ENCODE results near the gene TRIM41.

Gene TRIM41

DNA sequence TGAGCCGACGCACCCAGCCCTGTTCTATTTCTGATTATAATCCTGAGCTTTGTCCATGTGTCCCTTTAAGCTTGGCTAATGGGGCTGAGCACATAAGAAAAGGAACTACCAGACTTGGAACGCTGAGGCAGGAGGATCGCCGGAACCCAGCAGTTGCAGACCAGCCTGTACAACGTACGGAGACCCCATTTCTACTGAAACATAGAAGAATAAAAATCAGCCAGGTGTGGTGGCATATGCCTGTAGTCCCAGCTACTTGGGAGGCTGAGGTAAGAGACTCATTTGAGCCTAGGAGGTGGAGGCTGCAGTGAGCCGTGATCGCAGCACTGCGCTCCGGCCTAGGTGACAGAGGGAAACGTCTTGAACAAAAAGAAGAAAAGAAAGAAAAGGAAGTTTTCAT is 40.4 kb upstream of the TRIM41 start:
- TF ChIP-seq, protein P1, sequence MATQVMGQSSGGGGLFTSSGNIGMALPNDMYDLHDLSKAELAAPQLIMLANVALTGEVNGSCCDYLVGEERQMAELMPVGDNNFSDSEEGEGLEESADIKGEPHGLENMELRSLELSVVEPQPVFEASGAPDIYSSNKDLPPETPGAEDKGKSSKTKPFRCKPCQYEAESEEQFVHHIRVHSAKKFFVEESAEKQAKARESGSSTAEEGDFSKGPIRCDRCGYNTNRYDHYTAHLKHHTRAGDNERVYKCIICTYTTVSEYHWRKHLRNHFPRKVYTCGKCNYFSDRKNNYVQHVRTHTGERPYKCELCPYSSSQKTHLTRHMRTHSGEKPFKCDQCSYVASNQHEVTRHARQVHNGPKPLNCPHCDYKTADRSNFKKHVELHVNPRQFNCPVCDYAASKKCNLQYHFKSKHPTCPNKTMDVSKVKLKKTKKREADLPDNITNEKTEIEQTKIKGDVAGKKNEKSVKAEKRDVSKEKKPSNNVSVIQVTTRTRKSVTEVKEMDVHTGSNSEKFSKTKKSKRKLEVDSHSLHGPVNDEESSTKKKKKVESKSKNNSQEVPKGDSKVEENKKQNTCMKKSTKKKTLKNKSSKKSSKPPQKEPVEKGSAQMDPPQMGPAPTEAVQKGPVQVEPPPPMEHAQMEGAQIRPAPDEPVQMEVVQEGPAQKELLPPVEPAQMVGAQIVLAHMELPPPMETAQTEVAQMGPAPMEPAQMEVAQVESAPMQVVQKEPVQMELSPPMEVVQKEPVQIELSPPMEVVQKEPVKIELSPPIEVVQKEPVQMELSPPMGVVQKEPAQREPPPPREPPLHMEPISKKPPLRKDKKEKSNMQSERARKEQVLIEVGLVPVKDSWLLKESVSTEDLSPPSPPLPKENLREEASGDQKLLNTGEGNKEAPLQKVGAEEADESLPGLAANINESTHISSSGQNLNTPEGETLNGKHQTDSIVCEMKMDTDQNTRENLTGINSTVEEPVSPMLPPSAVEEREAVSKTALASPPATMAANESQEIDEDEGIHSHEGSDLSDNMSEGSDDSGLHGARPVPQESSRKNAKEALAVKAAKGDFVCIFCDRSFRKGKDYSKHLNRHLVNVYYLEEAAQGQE (IDR thresholded peaks at IDR 0.05; ENCODE audit: insufficient read depth in 1 of 2, low read depth in 2 of 2, low read length in 2 of 2), result no peak
- no peak for TF ChIP-seq POLR2AphosphoS5 (IDR thresholded peaks at IDR 0.05; ENCODE audit: low read depth, low read length)
- TF ChIP-seq FOXP2 (optimal IDR thresholded peaks at IDR 0.05; ENCODE audit: borderline replicate concordance, extremely low read depth, extremely low read length, insufficient read depth), result no peak
- no peak for TF ChIP-seq TAF1 (IDR thresholded peaks at IDR 0.05; ENCODE audit: borderline replicate concordance, insufficient read depth, low read length)
- no peak for TF ChIP-seq SIN3A (IDR thresholded peaks at IDR 0.05; ENCODE audit: borderline replicate concordance, insufficient read depth, low read length)

DNA sequence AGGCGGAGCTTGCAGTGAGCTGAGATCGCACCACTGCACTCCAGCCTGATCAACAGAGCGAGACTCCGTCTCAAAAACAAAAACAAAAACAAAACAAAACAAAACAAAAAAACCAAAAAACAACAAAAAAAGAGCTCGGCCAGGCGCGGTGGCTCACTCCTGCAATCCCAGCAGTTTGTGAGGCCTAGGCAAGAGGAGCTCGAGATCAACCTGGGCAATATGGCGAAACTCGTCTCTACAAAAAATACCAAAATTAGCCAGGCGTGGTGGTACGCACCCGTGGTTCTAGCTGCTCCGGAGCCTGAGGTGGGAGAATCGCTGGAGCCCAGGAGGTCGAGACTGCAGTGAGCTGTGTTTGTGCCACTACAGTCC is 38.2 kb upstream of the TRIM41 start:
- TF ChIP-seq SIN3A (IDR thresholded peaks at IDR 0.05; ENCODE audit: borderline replicate concordance, insufficient read depth, low read length) (no peak), FOXP2 (optimal IDR thresholded peaks at IDR 0.05; ENCODE audit: borderline replicate concordance, extremely low read depth, extremely low read length, insufficient read depth) (no peak), TAF1 (IDR thresholded peaks at IDR 0.05; ENCODE audit: borderline replicate concordance, insufficient read depth, low read length) (no peak), POLR2AphosphoS5 (IDR thresholded peaks at IDR 0.05; ENCODE audit: low read depth, low read length) (no peak)
- TF ChIP-seq, protein P1 (IDR thresholded peaks at IDR 0.05; ENCODE audit: insufficient read depth in 1 of 2, low read depth in 2 of 2, low read length in 2 of 2), result no peak

DNA sequence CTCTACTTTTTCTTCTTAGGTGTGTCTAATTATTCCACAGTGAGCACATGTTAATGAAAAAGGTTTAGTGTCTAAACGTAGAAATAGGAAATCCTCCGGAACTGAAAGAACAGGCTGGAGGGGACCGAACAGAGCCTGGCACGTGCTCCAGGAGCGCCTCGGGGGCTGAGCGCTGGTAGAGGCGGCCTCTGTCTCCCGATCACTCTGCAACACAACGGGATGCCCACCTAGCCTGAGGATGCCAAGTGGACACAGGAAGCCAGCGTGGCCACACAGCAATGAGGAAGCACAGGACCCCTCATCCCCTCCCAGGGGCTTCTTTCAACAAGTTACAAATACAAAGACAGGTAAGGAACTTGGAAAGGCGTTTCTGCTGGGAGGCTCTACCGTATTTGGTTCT is 37.5 kb upstream of the TRIM41 start:
- TF ChIP-seq FOXP2 (optimal IDR thresholded peaks at IDR 0.05; ENCODE audit: borderline replicate concordance, extremely low read depth, extremely low read length, insufficient read depth) (no peak), SIN3A (IDR thresholded peaks at IDR 0.05; ENCODE audit: borderline replicate concordance, insufficient read depth, low read length) (no peak), POLR2AphosphoS5 (IDR thresholded peaks at IDR 0.05; ENCODE audit: low read depth, low read length) (no peak), TAF1 (IDR thresholded peaks at IDR 0.05; ENCODE audit: borderline replicate concordance, insufficient read depth, low read length) (no peak)
- TF ChIP-seq, protein P1 (IDR thresholded peaks at IDR 0.05; ENCODE audit: insufficient read depth in 1 of 2, low read depth in 2 of 2, low read length in 2 of 2), result no peak

DNA sequence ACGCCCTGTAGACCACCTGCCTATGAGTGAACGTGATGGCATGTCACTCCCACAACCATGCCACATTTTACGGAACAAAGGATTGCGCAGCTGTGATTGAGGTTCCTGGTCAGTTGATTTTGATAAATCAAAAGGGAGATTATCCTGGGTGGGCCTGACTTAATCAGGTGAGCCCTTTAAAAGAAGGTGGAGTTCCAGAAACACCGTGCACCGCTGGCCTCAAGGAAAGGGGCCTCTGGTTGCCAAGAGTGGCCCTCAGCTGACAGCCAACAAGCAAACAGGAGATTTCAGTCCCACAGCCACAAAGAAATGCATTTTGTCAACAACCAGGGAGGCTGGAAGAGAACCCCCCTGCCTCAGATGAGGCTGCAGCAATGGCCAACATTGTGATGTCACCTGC is 37.1 kb upstream of the TRIM41 start:
- TF ChIP-seq FOXP2 (optimal IDR thresholded peaks at IDR 0.05; ENCODE audit: borderline replicate concordance, extremely low read depth, extremely low read length, insufficient read depth) (no peak), TAF1 (IDR thresholded peaks at IDR 0.05; ENCODE audit: borderline replicate concordance, insufficient read depth, low read length) (no peak), SIN3A (IDR thresholded peaks at IDR 0.05; ENCODE audit: borderline replicate concordance, insufficient read depth, low read length) (no peak), POLR2AphosphoS5 (IDR thresholded peaks at IDR 0.05; ENCODE audit: low read depth, low read length) (no peak)
- TF ChIP-seq, protein P1 (IDR thresholded peaks at IDR 0.05; ENCODE audit: insufficient read depth in 1 of 2, low read depth in 2 of 2, low read length in 2 of 2), result no peak

GRCh38 chr5:181186986-181187499 is 36.0 kb upstream of the TRIM41 start:
- TF ChIP-seq POLR2AphosphoS5 (IDR thresholded peaks at IDR 0.05; ENCODE audit: low read depth, low read length) (no peak), TAF1 (IDR thresholded peaks at IDR 0.05; ENCODE audit: borderline replicate concordance, insufficient read depth, low read length) (no peak), FOXP2 (optimal IDR thresholded peaks at IDR 0.05; ENCODE audit: borderline replicate concordance, extremely low read depth, extremely low read length, insufficient read depth) (no peak), SIN3A (IDR thresholded peaks at IDR 0.05; ENCODE audit: borderline replicate concordance, insufficient read depth, low read length) (no peak)
- TF ChIP-seq, protein P1 (IDR thresholded peaks at IDR 0.05; ENCODE audit: insufficient read depth in 1 of 2, low read depth in 2 of 2, low read length in 2 of 2), result no peak
